Mesenteric fat pad (tissue), 1 donor: ENCODE data around the gene PTPRF. TPM values are rescaled to one million over a fixed set of nuclear protein-coding genes. Genes with fewer than 3 reads are reported as not detected.
"Not testable (repeated sequence)": the region's sequence is repeated elsewhere in the genome, so short reads cannot be mapped to it uniquely, and the experiment has no call there.

Source experiments
- DNase-seq: peaks from one replicate; pipeline ENCODE4 v3.0.0-alpha.2; 2020; ENCODE audit warnings: low spot score
- total RNA-seq: library from RNA; stranded (reverse); fragmentation: NEBNext Ultra II Directional; extraction: Animal tissue kit (Norgen Biotek cat#: 25700); gene quantifications from one replicate; pipeline ENCODE4 v1.2.1, GENCODE V29; 2021
- donor health status: DM: yes; HTN: yes; CAD: no.

PTPRF gene
- total RNA-seq, 1 donor from 2014 or later, result 270 TPM

DNA sequence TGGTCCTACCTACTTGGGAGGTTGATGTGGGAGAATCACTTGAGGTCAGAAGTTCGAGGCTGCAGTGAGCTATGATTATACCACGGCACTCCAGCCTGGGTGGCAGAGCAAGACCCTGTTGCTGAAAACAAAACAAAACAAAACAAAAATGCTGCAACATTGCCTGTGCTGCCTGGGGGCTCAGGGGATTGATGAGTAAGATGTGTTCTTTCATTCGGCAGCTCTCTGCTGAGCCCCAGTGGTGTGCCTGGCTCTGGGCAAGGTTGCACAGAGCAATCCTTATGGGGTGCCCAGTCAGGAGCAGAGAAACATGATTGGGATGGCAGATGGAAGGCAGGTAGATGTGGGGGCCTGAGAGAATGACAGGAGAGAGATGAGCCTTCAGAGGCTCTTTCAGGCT, 90.7 kb downstream of the PTPRF start:
- no peak for DNase-seq

DNA sequence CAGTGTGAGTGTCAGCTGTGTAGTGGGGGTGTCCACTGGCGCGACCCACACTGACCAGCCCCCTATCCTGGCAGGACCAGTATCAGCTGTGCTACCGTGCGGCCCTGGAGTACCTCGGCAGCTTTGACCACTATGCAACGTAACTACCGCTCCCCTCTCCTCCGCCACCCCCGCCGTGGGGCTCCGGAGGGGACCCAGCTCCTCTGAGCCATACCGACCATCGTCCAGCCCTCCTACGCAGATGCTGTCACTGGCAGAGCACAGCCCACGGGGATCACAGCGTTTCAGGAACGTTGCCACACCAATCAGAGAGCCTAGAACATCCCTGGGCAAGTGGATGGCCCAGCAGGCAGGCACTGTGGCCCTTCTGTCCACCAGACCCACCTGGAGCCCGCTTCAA, 91.2 kb downstream of the PTPRF start:
- no peak for DNase-seq

DNA sequence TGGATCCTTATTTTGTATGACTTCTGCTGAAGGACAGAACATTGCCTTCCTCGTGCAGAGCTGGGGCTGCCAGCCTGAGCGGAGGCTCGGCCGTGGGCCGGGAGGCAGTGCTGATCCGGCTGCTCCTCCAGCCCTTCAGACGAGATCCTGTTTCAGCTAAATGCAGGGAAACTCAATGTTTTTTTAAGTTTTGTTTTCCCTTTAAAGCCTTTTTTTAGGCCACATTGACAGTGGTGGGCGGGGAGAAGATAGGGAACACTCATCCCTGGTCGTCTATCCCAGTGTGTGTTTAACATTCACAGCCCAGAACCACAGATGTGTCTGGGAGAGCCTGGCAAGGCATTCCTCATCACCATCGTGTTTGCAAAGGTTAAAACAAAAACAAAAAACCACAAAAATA, 91.8 kb downstream of the PTPRF start:
- no peak for DNase-seq

DNA sequence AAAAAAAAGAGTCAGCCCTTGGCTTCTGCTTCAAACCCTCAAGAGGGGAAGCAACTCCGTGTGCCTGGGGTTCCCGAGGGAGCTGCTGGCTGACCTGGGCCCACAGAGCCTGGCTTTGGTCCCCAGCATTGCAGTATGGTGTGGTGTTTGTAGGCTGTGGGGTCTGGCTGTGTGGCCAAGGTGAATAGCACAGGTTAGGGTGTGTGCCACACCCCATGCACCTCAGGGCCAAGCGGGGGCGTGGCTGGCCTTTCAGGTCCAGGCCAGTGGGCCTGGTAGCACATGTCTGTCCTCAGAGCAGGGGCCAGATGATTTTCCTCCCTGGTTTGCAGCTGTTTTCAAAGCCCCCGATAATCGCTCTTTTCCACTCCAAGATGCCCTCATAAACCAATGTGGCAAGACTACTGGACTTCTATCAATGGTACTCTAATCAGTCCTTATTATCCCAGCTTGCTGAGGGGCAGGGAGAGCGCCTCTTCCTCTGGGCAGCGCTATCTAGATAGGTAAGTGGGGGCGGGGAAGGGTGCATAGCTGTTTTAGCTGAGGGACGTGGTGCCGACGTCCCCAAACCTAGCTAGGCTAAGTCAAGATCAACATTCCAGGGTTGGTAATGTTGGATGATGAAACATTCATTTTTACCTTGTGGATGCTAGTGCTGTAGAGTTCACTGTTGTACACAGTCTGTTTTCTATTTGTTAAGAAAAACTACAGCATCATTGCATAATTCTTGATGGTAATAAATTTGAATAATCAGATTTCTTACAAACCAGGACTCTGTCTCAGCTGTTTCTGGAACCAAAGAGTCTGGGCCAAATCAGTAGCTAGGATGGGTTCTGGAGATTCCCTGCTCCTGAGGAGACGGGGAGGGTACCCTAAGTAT, 92.5 kb downstream of the PTPRF start:
- no peak for DNase-seq

DNA sequence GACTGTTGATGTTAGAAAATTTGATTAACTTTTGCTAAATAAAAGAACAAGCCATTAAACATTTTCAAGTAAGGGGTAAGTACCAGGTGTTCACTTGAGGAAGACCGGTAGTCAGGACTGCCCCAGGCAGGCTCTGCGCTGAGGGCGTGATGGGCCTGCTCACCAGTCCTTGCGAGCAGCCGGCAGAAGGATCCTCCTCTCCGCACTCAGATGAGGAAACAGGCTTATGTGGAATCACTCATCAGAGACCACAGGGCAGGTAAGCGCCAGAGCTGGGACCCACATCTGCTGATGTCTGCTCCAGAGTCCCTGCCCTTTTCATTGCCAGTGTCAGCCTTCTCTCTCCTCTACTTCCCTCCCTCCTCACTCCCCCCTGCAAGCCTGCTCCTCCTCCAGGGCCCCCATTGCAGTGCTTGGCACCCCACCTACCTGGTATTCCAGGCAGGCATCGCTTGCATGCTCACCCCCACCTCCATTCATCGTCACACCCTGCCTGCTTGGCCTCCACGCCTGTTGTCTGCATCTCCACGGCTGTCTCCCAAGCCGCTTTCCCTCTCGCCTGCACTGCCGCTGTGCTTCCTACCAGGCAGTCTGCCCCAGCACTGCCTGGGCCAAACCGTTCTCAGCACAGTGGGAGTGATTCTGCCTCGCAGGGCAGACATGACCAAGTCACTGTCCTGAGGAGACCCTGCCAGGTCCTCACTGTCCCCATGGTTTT, 94.5 kb downstream of the PTPRF start:
- DNase-seq, result no peak

DNA sequence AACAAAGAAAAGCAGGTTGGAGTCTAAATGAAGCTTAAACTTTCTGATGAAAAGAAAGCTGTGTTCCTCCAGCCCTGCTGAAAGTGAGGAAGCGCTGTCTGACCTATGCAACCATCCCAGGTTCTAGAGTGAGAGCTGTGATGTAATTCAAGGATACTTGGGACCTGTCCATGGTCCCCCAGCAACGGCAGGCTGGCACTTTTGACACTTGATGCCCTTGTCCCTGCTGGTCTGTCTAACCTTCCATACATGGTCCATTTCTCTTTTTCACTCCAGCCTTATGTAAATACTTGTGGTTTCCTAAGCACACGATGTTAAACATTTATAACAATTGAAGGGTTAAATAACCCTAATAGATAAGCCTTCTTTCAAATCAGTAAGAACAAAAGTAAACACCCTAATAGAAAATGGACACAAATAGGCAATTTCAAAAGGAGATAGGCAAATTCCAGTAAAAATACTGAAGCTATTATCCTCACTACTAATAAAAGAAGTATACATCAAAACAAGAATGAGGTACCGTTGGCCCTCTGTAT, 101.5 kb downstream of the PTPRF start:
- no peak for DNase-seq

DNA sequence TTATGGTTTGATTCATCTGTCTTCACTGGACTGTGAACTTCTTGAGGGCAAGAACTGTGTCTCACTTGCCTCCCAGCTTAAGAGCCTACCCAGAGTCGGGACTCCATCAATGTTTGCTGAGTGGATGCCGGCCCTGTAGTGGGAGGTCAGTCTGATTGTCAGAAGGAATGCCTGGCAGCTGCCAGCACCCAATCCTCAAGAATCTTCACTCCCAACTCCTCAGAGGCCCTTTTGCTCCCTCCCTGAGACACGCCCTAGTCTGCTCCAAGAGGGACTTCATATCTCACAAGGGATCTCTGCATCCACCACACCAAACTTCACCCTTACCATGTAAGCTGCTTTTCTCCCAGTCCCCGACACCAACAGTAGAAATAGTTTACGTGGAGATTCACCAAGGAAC, 104.0 kb downstream of the PTPRF start:
- DNase-seq, result no peak

DNA sequence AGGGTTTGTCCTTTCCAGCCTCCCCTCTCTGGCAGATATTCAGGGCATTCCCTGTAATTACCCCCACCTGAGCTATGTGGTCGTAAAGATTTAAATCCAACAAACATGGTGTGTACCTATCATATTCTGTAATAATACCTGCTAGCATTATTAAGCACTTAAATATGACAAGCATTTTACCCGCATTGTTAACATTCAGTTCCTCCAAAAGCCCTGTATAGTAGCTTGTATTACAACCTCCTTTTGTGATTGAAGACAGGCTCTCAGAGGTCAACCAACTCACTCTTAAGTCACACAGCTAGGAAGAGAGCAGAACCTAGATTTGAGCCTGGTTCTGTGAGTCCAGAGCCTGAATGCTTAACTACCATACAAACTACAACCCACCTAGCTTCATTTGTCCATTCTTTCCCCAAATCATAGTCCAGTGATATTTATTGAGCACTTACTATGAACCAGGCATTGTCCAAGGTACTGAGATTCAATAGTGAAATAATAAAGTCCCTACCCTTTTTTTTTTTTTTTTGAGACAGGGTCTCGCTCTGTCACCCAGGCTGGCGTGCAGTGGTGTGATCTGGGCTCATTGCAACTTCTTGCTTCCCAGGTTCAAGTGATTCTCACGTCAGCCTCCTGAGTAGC, 105.4 kb downstream of the PTPRF start:
- no peak for DNase-seq

DNA sequence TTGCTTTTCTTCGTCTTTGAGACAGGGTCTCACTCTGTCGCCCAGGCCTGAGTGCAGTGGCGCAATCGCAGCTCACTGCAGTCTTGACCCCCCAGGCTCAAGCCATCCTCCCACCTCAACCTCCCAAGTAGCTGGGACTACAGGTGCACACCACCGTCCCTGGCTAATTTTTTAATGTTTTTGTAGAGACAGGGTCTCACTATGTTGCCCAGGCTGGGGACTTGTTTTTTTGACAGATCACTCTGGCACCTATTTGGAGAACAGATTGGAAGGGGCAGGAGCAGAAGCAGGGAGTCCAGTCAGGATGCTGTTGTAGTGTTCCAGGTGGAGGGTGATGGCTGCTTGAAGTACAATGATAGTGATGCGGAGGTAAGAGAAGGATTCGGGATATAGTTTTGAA, 106.6 kb downstream of the PTPRF start:
- no peak for DNase-seq

DNA sequence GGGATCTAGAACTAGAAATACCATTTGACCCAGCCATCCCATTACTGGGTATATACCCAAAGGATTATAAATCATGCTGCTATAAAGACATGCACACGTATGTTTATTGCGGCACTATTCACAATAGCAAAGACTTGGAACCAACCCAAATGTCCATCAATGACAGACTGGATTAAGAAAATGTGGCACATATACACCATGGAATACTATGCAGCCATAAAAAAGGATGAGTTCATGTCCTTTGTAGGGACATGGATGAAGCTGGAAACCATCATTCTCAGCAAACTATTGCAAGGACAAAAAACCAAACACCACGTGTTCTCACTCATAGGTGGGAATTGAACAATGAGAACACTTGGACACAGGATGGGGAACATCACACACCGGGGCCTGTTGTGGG, 107.7 kb downstream of the PTPRF start:
- DNase-seq, result not testable (repeated sequence)

DNA sequence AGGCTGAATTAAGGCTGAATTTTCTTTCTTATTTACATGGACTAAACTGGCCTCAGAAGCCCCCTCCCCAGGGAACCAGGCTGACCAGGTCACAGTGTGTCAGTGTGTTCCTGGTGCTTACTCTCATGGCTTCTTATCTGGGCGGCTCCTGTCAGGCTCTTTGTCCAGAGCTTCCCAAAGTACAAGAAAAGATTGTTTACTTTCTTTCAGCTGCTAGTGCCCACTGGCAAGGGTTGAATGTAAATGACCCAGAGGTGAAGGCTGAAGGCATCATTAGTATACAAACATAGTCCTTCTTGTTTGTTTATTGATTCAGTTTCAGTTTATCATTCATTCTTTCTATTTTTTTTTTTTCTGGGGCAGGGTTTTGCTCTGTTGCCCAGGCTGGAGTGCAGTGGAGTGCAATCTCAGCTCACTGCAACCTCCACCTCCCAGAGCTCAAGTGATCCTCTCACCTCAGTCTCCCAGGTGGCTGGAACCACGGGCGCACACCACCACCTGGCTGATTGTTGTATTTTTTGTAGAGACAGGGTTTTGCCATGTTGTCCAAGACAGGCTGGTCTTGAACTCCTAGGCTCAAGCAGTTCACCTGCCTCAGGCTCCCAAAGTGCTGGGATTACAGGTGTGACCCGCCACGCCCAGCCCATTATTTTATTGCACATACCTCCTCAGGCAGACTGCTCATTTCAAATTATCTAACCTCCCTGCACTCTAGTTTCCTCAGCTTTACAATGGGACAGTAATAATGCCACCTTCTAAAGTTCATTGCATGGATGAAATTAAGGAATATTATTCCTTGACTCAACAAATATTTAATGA, 109.5 kb downstream of the PTPRF start:
- DNase-seq, result no peak

DNA sequence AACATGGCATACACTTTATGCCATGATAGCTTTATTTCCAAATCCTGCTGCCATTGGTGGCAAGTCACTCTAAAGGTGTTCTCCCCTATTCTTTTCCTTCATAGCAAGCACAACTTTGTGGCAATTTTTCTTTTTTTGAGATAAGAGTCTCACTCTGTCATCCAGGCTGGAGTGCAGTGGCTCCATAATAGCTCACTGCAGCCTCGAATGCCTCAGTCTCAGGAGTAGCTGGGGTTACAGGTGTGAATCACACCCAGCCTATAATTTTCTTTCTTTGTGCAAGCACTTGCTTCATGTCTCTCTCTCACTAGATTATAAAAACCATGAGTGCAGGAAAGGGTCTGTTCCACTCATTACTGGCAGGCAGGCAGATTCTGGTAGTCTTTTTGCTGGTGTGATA, 113.9 kb downstream of the PTPRF start:
- no peak for DNase-seq

DNA sequence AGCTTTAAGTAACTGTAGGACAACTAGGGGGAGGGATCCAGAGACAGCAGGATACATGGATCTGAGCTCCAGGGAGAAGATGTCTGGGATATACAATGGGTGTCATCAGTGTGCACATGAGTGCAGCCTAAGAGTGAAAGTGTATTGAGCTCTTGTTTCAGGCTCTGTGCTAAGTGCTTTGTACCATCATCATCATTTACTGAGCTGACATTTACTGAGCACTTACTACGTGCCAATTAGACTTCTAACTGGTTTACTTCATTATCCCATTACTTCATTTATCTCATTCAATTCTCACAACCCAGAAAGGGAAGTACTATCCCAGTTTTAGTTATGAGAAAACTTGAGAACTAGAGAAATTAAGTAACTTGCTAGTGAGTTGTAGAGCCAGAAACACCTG, 114.8 kb downstream of the PTPRF start:
- DNase-seq, result no peak

DNA sequence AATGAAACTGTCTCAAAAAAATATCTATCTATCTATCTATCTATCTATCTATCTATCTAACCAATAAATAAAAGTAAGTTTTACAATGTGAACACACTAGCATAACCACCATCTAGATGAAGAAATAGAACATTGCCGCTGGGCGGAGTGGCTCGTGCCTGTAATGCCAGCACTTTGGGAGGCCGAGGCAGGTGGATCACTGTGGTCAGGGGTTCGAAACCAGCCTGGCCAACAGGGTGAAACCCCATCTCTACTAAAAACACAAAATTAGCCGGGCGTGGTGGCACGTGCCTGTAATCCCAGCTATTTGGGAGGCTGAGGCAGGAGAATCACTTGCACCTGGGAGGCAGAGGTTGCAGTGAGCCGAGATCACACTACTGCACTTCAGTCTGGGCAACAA, 116.6 kb downstream of the PTPRF start:
- DNase-seq, result not testable (repeated sequence)

DNA sequence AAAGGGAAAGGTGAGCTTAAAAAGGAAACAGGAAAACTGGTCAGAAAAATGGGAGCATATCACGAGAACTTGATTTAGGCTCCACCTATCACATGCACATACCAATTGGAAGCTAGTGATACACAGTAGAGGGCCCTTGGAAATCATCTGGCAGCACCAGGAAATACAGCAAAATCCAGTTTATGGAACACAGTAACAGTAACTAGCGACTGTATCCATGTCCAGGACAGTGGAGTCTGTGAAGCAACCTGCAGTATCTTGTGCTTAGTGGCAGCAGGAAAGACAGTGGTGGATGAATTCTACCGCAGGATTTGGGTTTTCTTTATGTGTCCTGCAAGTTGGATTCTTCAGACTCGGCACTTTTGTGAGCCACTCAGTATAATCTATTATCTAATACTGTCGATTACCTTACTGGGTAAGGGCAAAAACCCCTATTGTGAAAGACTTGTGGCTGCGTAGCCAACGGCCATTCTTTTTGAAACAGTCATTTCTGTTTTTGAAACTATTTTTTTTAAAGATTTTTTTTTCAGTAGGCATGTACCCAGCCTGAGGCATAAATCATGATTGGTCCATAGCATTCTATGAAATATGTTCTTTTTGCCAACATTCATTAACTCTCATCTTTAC, 117.7 kb downstream of the PTPRF start:
- no peak for DNase-seq

DNA sequence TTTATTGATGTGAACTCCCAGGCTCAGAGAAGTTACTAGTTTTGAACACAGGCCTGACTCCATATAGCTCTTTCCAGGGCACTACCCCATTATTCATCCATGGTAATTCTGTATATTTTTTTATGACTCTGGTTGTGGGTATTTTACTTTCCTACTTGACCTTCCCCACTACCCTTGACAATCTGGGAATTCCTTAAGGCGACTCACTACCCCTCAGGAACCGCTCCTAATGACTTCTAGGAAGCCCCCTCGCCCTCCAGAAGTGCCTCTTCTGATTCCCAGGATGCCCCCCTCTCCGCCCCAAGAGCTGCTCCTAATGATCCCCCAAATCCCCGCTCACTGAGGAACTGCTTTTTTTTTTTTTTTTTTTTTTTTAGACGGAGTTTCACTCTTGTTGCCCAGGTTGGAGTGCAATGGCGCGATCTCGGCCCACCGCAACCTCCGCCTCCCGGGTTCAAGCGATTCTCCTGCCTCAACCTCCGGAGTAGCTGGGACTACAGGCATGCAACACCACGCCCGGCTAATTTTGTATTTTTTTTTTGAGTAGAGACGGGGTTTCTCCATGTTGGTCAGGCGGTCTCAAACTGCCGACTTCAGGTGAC, 118.3 kb downstream of the PTPRF start:
- DNase-seq, result no peak

DNA sequence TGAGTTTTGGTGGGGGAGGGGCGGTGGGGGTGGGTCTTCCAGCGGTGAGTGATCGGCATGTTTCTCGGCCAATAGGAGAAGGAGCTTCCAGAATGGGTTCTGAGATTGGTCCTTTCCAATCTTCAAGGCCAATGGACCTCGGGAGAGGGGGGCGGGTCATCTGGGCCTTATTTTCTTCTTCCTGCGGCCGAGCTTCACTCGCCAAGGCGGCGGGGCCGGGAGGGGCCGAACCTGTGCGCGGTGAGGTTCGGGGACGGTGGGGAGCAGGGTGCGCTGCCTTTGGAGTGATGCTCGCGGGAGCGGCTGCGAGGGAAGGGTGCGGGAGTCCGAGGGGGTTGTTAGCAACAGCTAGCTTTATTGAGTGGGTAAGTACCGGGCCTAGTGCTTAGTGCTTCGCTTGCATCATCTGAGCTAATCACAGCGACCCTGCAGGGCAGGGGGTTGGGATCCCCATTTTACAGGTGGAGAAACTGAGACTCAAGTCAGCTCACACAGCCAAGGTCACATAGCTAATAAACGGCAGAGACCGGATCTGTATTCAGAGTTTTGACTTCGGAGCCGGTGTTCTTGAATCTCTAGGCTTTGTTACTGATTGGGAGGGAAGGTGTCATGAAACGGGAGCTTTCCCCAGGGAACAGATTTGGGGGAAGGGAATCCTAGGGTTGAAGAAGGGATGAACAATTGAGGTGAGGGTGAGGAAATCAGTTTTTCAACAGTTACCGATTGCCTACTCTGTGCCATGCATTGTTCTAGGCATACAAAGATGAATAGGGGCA, 119.8 kb downstream of the PTPRF start:
- DNase-seq, result peak; percentile 96

DNA sequence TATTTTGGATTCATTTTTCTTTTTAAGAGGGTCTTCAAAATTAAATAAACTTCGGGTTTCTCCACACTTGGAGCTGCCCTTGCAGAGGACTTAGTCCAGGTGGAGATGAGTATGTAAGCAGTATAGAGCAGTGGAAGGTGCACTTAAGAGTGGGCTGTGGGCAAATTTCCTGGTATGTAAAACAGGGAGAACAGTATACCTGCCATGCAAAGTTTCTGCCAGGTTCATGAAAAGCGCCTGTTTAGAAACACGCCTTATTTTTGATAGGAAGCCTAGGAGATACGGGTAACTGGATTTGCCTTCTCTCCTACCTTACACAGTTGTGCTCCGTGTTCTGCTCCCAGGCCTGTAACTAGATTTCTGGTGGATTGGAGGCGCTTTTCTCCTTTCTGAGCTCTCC, 120.5 kb downstream of the PTPRF start:
- DNase-seq, result no peak

DNA sequence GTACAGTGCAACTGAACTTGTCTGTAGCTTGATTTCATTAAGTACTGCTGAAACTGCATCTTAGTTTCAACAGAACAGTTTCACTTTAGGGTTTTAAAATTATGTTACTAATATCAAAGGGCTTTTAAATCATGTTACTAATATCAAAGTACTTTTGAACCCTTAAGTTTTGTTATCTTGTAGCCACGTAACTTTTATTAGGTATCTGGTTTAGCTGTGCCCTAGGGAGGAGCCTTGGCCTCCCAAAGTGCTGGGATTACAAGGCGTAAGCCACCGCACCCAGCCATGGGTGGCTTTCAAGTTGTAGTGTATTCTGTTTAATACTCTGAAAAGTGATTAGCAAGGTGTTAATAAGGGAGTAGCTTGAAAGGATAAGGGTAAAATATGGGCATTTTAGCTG, 121.2 kb downstream of the PTPRF start:
- DNase-seq, result no peak
